Activated CD4-positive, alpha-beta T cell treated with anti-CD3 and anti-CD28 coated beads for 24 hours (primary cell): ENCODE measurements around the gene HEATR3.
A peak's percentile ranks its signal among the peaks of the same experiment; 100 is the strongest.
"Not testable (repeated sequence)": the region's sequence is repeated elsewhere in the genome, so short reads cannot be mapped to it uniquely, and the experiment has no call there.

ENCODE experiments used
- DNase-seq, 2 donors: peaks; one replicate each; pipeline ENCODE4 v3.0.0-alpha.2; 2020; ENCODE audit warnings: low read depth in 2 of 2

Gene HEATR3

DNA sequence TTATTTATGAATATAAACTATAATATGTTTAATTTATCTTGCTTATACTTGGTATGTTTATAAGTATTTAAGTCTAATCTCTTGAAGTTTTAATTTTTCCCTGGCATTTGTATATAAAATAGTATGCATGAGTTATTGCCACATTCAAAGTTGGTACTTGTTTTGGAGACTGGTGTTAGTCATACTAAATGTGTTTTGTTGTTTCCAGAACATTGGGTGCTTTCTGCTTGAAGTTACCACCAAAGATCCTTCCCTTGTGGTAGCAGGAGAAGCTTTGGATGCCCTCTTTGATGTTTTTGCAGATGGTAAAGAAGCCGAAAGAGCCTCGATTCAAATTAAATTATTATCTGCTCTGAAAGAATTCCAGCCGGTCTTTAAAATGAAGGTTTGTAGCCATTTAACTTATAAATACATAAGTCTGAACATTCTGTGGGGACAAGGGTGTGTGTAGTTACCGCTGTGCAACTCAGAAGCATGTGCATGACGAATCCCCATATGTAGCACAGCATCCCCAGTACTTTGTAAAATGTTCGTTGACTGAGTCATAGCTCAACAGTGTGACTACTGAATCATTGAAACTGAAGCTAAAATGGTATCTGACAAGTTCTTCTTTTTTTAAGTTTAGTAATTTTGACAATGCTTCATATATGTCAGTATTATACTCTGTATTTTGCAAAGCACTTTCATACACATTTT, 36.4 kb downstream of the HEATR3 start:
- DNase-seq: no peak

DNA sequence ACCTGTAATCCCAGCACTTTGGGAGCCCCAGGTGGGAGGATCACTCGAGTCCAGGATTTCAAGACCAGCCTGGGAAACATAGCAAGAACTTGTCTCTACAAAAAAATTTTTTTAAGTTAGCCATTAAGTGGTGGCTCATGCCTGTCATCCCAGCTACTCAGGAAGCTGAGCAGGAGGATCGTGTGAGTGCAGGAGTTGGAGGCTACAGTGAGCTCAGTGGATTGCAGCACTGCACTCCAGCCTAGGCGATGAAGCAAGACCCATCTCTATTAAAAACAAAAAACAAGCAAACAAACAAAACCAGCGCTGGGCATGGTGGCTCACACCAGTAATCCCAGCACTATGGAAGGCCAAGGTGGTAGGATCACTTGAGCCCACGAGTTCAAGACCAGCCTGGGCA, 38.0 kb downstream of the HEATR3 start:
- no peak for DNase-seq

DNA sequence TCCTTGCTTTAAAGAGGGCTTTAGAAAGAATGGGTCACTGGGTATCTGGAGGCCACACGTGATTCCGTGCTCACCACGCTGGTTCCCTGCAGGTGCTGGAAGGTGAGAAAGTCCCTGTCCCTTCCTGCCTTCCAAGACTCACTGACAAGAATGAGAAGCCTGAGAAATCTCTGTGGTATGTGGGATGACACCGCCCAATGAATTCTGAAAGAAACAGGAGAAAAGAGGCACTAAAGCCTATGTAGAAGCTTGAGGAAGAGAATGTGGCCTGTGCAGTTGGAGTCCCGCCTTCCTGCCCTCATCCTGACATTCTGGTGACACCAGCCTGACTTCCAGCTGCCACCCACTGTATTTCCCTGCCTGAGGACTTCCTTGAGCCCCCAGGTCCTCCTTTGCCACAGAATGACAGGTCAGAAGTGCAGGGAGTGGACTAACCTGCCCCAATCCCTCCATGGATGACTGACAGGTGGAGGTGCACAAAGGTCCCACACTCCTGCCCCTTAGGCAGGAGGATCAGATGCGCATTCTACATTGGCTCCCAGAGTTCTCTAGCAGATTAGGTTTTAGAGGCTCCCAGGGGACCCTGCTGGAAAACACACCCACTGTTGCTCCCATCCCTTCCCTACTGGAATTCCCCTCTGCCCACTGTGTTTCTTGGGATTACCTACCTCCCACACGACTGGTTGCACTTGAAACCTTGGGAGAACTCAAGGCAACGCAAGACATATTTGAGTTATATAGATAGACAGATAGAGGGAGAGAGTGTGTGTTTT, 48.8 kb downstream of the HEATR3 start:
- DNase-seq: no peak

DNA sequence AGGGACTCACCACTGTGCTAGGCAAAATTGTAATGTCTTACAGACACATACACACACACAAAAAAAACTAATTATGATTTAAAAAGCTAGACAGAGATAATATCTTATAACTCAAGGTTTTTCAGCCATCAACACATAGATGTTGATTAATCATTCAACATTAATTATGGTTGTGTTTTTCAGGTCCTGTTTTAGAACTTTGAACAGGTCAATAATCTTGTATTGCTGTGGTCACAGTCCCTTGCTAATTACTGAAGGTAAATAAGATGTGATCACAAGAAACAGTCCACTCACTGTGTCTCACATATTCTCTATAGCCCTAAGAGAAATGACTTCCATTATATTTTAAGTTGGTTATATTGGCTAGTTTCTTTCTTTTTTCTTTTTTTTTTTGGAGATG, 54.9 kb downstream of the HEATR3 start:
- no peak for DNase-seq

DNA sequence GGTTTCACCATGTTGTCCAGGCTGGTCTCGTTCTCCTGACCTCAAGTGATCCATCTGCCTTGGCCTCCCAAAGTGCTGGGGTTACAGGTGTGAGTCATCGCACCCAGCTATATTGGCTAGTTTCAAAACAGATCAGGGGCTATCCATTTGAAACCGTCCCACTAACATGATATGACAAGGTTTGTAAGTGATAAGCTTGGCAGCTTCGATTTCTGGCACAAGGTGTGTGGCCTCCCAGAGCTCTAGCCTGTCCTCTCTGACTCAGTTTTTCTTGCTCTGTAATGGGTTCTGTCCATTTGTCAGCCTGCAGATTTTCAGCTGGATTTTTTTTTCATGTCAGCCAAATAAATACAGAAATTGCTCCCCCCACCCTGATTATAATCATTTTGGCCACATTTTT, 55.5 kb downstream of the HEATR3 start:
- no peak for DNase-seq

DNA sequence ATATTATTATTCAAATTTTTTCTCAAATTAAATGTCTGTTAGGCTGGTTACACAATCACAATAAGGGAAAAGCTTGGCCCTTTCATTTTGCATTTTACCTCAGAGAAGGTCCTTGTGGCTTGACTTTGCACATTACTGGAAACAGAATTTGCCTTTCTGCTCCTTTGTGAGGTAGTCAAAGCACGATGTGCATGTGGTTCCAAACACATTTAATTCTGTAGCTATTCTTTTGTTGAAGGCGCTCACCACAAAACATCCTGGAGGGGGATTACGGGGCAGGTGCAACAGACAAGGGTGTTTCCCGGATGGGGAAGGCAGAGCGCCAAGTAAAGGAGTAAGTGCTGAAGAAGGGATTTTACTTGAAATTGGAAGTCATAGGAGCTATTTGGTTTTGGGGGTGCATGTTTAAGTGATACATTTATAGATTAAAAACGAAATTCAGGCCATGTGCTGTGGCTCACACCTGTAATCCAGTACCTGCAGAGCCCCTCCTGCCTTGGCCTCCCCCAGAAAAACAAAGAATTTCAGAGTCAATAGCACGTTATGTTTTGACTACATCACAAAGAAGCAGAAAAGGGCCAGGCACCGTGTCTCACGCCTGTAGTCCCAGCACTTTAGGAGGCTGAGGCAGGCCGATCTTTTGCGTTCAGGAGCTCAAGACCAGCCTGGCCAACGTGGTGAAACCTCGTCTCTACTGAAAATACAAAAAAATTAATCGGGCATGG, 56.1 kb downstream of the HEATR3 start:
- no peak for DNase-seq

DNA sequence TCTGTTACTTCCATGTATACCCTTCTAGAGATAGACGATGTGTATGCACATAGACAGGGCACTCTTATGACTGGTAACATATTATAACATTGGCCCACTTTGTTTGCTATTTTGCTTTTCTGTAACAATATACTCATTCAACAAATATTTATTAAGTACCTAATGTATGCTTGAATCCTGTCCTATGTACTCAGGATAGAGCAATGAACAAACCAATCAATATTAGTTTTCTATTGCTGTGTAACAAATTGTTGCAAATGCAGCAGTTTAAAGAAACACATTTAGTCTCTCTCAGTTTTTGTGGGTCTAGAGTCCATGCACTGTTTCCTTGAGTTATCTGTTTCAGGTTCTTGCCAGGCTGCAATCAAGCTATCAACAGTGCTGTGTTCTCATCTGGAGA, 57.6 kb downstream of the HEATR3 start:
- DNase-seq: no peak

DNA sequence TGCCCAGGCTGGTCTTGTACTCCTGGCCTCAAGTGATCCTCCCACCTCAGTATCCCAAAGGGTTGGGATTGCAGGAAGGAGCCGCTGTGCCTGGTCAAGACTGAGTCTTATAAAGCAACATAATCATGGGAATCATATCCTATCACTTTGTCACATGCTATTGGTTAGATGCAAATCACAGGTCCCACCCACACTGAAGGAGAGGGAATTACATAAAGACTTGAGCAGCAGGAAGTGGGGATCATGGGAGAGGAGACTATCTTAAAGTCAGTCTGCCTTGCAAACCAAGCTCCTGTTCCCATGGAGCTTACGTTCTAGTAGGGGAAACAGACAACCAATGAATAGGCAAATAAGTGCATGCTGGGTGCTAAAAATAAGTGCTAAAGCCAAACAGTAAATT, 59.0 kb downstream of the HEATR3 start:
- no peak for DNase-seq

DNA sequence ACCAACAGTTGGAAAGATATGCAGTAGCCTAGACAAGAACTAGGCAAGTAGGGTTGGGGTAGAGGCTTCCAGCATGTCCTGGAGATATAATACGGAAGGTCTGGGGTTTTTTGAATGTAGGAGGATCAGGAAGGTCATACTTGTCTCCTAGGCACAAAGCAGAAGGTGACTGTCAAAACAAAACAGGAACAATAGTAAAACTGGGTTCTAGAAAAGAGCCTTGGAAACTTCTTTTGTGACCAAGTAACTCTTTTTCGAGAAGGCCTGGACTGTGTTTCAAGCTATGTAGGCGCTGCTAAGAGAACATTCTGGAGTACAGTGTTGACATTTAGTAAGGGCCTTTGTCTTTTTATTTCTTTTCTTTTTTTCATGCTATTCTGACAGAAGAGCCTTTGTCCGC, 60.4 kb downstream of the HEATR3 start:
- DNase-seq: no peak

DNA sequence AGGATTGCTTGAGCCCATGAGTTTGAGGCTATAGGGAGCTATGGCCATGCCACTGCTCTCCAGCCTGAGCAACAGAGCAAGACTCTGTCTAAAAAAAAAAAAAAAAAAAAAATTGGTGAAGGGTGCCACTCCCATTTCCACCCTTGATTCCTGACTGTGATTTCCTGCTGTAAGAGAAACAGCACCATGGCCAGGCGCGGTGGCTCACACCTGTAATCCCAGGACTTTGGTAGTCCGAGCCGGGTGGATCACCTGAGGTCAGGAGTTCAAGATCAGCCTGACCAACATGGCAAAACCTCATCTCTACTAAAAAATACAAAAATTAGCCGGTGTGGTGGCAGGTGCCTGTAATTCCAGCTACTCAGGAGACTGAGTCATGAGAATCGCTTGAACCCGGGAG, 66.8 kb downstream of the HEATR3 start:
- not testable (repeated sequence) for DNase-seq

DNA sequence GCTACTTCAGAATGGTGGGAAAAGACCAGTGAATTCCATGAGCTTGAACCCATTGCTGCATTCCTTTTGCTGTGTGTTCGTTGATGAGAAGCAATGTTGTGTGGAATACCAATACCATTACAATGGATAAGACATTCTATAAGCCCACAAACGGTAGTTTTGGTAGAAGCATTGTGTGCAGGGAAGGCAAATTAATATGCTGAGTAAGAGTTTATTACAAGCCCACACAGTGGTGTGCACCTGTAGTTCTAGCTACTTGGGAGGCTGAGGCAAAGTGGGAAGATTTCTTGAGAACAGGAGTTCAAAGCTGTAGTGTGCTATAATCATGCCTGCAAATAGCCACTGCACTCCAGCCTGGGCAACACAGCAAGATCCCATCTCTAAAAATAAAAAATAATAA, 67.4 kb downstream of the HEATR3 start:
- DNase-seq: no peak

DNA sequence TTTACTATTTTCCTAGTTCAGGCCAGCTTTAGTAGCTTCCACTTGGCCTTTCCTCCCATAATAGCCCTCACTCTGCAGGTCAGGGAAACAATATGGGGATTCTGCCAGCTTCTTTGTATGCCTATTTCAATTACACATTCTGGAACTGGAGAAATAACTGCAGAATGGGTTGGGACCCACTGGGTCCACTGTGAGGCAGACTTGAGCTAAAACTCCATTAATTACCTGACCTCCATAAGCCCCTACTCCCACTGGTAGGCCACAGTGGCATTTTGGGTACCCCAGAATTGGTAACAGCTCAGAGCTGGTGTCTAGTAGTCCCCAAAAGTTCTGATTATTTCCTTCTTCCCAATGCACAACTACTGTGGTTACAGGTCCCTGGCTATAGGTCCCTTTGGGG, 70.6 kb downstream of the HEATR3 start:
- no peak for DNase-seq

DNA sequence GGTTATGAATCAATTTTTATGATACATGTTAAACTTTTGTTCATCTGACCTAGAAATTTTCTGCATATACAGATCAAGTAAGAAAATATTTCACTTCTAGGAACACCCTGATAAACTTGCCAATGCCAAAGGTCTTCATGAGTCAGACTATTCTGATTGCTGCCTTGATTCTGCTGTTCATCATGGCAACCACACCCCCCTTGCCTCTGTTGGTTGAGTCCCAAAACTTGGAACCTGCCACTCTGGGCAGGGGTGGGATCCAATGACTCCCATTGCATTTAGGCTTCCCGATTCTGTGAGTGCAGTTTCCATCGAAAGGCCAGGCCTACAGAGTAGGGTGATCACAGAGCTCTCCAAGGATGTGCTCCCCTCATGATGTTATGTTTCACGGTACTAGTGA, 71.5 kb downstream of the HEATR3 start:
- no peak for DNase-seq

DNA sequence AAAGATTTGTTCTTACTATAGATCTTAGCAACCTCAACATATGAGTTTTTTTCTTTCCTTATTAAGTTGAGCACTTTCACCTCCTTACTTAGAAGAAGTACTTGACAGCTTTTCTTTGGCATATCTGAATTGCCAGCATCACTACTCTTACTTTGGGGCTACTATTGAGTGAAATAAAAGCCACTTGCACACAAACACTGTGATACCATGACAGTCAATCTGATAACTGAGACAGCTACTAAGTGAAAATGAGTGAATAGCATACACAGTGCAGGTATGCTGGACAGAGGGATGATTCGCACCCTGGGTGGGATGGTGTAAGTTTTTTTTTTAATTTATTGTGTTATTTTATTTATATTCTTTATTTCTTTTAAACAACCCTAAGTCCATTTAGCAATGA, 73.8 kb downstream of the HEATR3 start:
- DNase-seq: no peak

DNA sequence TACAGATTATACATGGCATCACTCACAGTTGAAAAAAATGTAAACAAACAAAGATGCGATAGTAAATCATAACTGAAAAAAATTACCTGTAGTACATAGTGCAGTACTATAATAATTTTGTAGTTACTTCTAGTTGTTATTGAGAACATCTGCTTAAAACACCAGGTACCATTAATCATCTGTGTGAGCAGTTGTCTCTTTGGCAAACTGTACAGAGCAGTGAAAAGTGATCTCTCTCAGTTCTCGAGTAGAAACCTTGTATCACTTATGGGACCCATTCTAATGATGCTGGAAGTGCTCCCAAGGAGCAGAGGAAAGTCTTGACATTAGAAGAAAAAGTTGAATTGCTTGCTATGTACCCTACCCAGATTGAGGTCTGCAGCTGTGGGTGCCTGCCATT, 78.4 kb downstream of the HEATR3 start:
- DNase-seq: no peak

DNA sequence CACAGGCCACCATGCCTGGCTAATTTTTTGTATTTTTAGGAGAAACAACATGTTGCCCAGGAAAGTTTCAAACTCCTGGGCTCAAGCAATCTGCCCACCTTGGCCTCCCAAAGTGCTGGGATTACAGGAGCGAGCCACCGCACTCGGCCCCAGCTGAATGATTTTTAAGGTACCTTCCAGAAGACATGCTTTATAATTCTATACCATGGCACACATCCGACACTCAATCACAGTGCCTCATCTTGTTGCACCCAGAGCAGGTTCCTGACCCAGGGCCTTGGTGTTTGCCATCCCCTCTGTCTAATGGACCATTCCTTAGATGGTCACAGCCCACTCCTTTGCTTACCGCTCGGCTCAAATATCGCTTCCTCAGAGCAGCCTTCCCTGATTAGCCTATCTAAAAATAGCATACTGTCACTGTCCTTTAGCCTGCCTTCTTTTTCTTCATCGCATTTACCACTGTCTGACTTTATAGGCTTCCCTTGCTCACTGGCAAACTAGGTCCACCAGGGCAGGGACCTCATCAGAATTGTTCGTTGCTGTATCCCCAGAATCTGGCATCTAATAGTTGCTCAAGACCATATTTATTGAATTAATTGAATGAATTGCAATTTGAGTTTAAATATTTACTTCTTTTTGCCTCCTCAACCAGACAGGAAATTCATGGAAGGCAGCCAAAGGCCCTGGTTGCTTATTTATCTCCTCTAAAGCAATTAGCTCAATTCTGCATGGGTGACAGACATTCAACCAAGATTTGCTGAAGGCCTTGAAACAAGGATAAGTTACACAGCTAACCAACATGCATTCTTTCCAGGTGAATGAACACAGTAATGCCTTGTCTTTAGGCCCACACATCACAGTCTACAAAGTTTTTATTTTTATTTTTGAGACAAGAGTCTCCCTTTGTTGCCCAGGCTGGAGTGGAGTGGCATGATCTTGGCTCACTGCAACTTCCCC, 81.0 kb downstream of the HEATR3 start:
- DNase-seq: no peak

DNA sequence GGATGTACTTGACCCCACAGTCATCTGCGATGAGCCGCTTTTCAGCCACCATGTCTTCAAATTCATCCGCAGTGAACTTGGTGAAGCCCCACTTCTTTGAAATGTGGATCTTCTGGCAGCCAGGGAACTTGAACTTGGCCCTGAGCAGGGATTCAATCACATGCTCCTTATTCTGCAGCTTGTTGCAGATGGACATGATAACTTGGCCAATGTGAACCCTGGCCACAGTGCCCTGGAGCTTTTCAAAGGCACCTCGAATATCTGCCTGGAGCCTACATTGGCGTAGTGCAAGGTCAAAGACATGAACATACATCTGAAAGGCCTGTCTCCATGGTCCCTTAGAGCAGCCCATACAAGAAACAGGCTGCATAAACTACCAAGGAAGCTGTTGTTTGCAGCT, 85.6 kb downstream of the HEATR3 start:
- DNase-seq: no peak

DNA sequence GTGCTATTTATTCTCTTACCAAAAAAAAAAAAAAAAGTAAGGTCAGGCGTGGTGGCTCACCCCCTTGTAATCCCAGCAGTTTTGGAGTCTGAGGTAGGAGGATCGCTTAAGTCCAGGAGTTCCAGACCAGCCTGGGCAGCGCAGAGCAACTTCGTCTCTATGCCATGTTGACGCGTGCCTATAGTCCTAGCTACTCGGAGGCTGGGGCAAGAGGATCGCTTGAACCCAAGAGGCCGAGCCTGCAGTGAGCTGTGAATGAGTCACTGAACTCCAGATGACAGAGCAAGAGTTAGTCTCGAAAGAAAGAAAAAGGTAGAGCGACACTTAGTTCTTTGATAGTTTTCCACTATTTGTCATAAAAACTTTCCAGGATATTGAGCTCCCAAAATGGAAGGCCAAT, 86.0 kb downstream of the HEATR3 start:
- DNase-seq: no peak

DNA sequence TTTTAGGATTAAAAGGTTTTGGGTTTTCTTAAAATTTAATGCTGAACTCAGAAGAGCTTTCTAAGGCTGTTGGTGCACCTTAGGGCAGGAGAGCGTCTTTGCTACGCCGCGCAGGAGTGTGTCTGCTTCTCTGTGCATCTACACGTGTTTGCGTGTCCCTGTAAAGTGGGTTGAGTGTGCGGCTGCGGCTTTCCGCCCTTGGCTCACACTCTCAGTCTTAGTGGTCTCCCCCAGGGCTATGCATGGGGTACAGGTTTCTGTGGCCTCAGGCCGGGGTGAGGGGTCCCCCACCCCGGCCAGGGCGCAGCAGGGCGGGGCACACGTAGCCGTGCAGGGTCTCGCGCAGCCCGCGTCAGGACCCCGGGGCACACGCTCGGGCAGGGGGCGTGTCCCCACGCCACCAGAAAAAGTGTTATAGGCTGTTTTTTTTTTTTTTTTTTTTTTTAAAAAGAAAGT, 86.6 kb downstream of the HEATR3 start:
- DNase-seq: peak; percentile 42 to 66

DNA sequence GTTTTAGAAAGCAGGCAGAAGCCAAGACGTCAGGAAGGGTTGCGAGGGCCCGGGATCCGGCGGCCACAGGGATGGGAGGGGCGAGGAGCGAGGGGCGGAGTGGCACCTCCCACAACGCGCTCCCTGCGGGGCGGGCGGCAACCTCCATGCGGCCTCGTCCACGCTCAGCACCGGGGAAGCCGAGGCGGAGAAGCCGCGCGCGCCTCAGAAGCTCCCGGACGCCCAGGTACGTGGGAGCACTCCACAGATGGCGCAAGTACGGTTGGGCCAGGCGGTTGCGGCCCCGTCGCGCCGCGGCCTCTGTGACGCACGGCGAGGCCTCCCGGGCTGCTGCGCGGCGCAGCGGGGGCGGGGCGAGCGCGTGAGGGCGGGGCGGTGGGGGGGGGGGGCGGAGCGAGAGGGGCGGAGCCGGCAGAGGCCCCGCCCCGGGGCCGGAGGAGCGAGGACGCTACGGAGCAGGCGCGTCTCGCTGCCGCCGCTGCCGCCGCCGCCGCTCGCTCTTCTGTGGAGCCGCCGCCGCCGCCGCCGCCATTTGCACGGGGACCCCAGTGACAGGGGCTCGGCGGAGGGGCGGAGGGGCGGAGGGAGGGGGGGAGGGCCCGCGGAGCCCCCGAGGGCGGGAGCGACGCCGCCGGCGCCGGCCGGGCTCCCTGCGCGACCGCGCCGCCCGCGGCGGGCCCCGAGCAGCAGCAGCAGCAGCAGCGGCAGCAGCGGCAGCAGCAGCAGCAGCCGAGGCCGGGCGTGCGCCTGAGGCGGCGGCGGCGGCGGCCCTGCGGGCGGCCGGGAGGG, 87.2 kb downstream of the HEATR3 start, which contains the start of gene TENT4B:
Gene TENT4B, plus strand, starts transcription at position 500 of the 789 bp plus-strand sequence. CDS start 316 bp downstream, outside the sequence.
- peak; percentile 73 to 81 for DNase-seq
